Endodermal cell (in vitro differentiated cells): Measurements from ENCODE around the gene GOLIM4. TPM values are rescaled to one million over a fixed set of nuclear protein-coding genes. Genes with fewer than 3 reads are reported as not detected.

ENCODE experiments used
- DNase-seq: peaks from one replicate; pipeline ENCODE4 v3.0.0-alpha.2; 2017
- H3K27ac ChIP-seq: 2 replicates; pipeline ENCODE4 v1.5.1; 2013; ENCODE audit warnings: mild to moderate bottlenecking, low read depth, low read length, moderate library complexity
- H3K27me3 ChIP-seq: 2 replicates; pipeline ENCODE4 v1.6.1; 2013; ENCODE audit warnings: mild to moderate bottlenecking, low read length, moderate library complexity; ENCODE audit not compliant: insufficient read depth, control insufficient read depth, poor library complexity, severe bottlenecking
- H3K36me3 ChIP-seq: 2 replicates; pipeline ENCODE4 v1.7.0; 2013; ENCODE audit warnings: mild to moderate bottlenecking, low read length, moderate library complexity; ENCODE audit not compliant: control insufficient read depth, insufficient read depth
- H3K4me1 ChIP-seq: one replicate; pipeline ENCODE4 v1.7.0; 2013; ENCODE audit warnings: low read length; ENCODE audit not compliant: control insufficient read depth, insufficient read depth
- H3K4me3 ChIP-seq: 2 replicates; pipeline ENCODE4 v1.5.1; 2013; ENCODE audit warnings: mild to moderate bottlenecking, low read length, moderate library complexity
- H3K9ac ChIP-seq: 2 replicates; pipeline ENCODE4 v1.6.1; 2013; ENCODE audit warnings: mild to moderate bottlenecking, low read length, moderate library complexity; ENCODE audit not compliant: poor library complexity, severe bottlenecking; ENCODE audit errors: extremely low read depth
- H3K9me3 ChIP-seq: 2 replicates; pipeline ENCODE4 v1.6.1; 2013; ENCODE audit warnings: mild to moderate bottlenecking, low read length, moderate library complexity; ENCODE audit not compliant: control insufficient read depth
- H3K27ac Mint-ChIP-seq: 2 replicates; pipeline ENCODE4 v1.8.0; 2020; ENCODE audit warnings: mixed read lengths
- H3K27me3 Mint-ChIP-seq: 2 replicates; pipeline ENCODE4 v1.8.0; 2021; ENCODE audit warnings: mild to moderate bottlenecking, mixed read lengths; ENCODE audit not compliant: insufficient read depth
- H3K36me3 Mint-ChIP-seq: 2 replicates; pipeline ENCODE4 v1.8.0; 2020; ENCODE audit warnings: low read depth, mixed read lengths
- H3K4me1 Mint-ChIP-seq: 2 replicates; pipeline ENCODE4 v1.8.0; 2020; ENCODE audit warnings: mixed read lengths
- H3K4me3 Mint-ChIP-seq: 2 replicates; pipeline ENCODE4 v1.8.0; 2020; ENCODE audit warnings: mild to moderate bottlenecking, moderate library complexity, mixed read lengths
- H3K9me3 Mint-ChIP-seq: 2 replicates; pipeline ENCODE4 v1.8.0; 2020; ENCODE audit warnings: mild to moderate bottlenecking, mixed read lengths
- CTCF ChIP-seq: fragments of 200-600 bp; sonication (generic); conservative IDR thresholded peaks from 2 replicates; pipeline ENCODE4 v1.5.0; 2021; ENCODE audit warnings: antibody characterized with exemption, mild to moderate bottlenecking
- WGBS, 2 experiments: methylation state at CpG; one replicate each; pipeline versions ENCODE4 v1.1.5 to v1.1.7; 2013; ENCODE audit warnings: missing lambda C conversion rate in 2 of 2, mixed read lengths in 1 of 2; ENCODE audit not compliant: insufficient coverage in 1 of 2, insufficient read length in 1 of 2; 5-methylcytosine and 5-hydroxymethylcytosine counted together
- total RNA-seq, 2 donors: library from RNA; stranded (reverse); fragmentation: NEBNext Ultra II Directional in 1 of 2; extraction: Animal tissue kit (Norgen Biotek cat#: 25700) in 1 of 2; gene quantifications; 2 replicates in 1 of 2; 3 replicates in 1 of 2; pipeline ENCODE4 v1.2.1, GENCODE V29; 2021

The GOLIM4 gene
- total RNA-seq, 2 donors from 2014 or later, result 19.3 to 19.9 TPM

GRCh38 chr3:168100777-168101492 is 5.2 kb upstream of the GOLIM4 start:
- no peaks in the 10 kb centered on the region for H3K9me3 ChIP-seq
- no peak overlapping the region for H3K4me3 ChIP-seq
- TF ChIP-seq CTCF, result no peak
- no peak overlapping the region for H3K9ac ChIP-seq
- Mint-ChIP-seq H3K9me3 (no peaks in the 10 kb centered on the region), H3K36me3 (no peaks in the 10 kb centered on the region), H3K27me3 (no peaks in the 10 kb centered on the region), H3K27ac (no peak overlapping the region), H3K4me1 (peaks cover 1% of the 10 kb centered on the region), H3K4me3 (no peak overlapping the region)
- no peaks in the 10 kb centered on the region for H3K27me3 ChIP-seq
- no peaks in the 10 kb centered on the region for H3K36me3 ChIP-seq
- no peaks in the 10 kb centered on the region for H3K4me1 ChIP-seq
- H3K27ac ChIP-seq, result no peak overlapping the region
- WGBS, 2 experiments, result 92 to 100% methylated on average over 2 to 3 of the region's 3 CpGs
- no peak for DNase-seq

- Histone ChIP-seq H3K9ac (no peak overlapping the region), H3K27me3 (no peaks in the 10 kb centered on the region), H3K4me3 (no peak overlapping the region), H3K36me3 (no peaks in the 10 kb centered on the region), H3K4me1 (peaks cover 6% of the 10 kb centered on the region), H3K9me3 (no peaks in the 10 kb centered on the region), H3K27ac (no peak overlapping the region)
- H3K4me3 Mint-ChIP-seq, result no peak overlapping the region
- no peak overlapping the region for H3K27ac Mint-ChIP-seq
- no peaks in the 10 kb centered on the region for H3K9me3 Mint-ChIP-seq
- H3K27me3 Mint-ChIP-seq, result no peaks in the 10 kb centered on the region
- no peak for TF ChIP-seq CTCF
- no peak for DNase-seq
- H3K4me1 Mint-ChIP-seq, result peaks cover 21% of the 10 kb centered on the region
- no peaks in the 10 kb centered on the region for H3K36me3 Mint-ChIP-seq
Measured at GRCh38 chr3:168097381-168097780, 1.7 kb upstream of the GOLIM4 start.

GRCh38 chr3:168096210-168096652 is 507 bp upstream of the GOLIM4 start:
- Mint-ChIP-seq H3K36me3 (no peaks in the 10 kb centered on the region), H3K9me3 (no peaks in the 10 kb centered on the region), H3K27ac (peak overlapping the region; percentile 23), H3K4me1 (peaks cover 32% of the 10 kb centered on the region), H3K27me3 (no peaks in the 10 kb centered on the region), H3K4me3 (peak overlapping the region; percentile 77)
- 3 to 7% methylated on average over 9 to 17 of the region's 17 CpGs for WGBS, 2 experiments
- H3K36me3 ChIP-seq, result no peaks in the 10 kb centered on the region
- TF ChIP-seq CTCF, result no peak
- peak overlapping the region; percentile 90 for H3K4me3 ChIP-seq
- H3K9ac ChIP-seq, result no peak overlapping the region
- H3K4me1 ChIP-seq, result peaks cover 9% of the 10 kb centered on the region
- DNase-seq, result no peak
- no peaks in the 10 kb centered on the region for H3K27me3 ChIP-seq
- peak overlapping the region; percentile 97 for H3K27ac ChIP-seq
- no peaks in the 10 kb centered on the region for H3K9me3 ChIP-seq
